Activated CD4-positive, alpha-beta T cell treated with anti-CD3 and anti-CD28 coated beads, Interleukin-2, amount 10 ng/mL, durations not matched to agents 7 days and 5 days (primary cell): Measurements from ENCODE around the gene ZFP1. TPM values are rescaled to one million over a fixed set of nuclear protein-coding genes. Genes with fewer than 3 reads are reported as not detected.
"Not testable (repeated sequence)": the region's sequence is repeated elsewhere in the genome, so short reads cannot be mapped to it uniquely, and the experiment has no call there.

Source experiments
- CTCF ChIA-PET: fragments of 350-600 bp; sonication (Branson Sonifier 250); formaldehyde crosslinking; loops from one replicate; lab custom pipeline; 2021; ENCODE audit warnings: antibody characterized with exemption; lab: Charles Lee
- POLR2A ChIA-PET: fragments of 350-600 bp; sonication (Branson Sonifier 250); formaldehyde crosslinking; loops from one replicate; lab custom pipeline; 2021; ENCODE audit warnings: antibody characterized with exemption; lab: Charles Lee
- DNase-seq: peaks from one replicate; pipeline ENCODE4 v3.0.0-alpha.2; 2020
- H3K27ac Mint-ChIP-seq: one replicate; pipeline ENCODE4 v1.8.0; 2021; ENCODE audit warnings: mild to moderate bottlenecking, moderate library complexity, mixed read lengths
- H3K27me3 Mint-ChIP-seq: one replicate; pipeline ENCODE4 v1.8.0; 2021; ENCODE audit warnings: mixed read lengths
- H3K36me3 Mint-ChIP-seq: one replicate; pipeline ENCODE4 v1.8.0; 2021; ENCODE audit warnings: low read depth, mixed read lengths
- H3K4me1 Mint-ChIP-seq: one replicate; pipeline ENCODE4 v1.8.0; 2021; ENCODE audit warnings: mixed read lengths
- H3K4me3 Mint-ChIP-seq: one replicate; pipeline ENCODE4 v1.8.0; 2021; ENCODE audit warnings: mild to moderate bottlenecking, moderate library complexity, mixed read lengths
- H3K9me3 Mint-ChIP-seq: one replicate; pipeline ENCODE4 v1.8.0; 2021; ENCODE audit warnings: mixed read lengths
- total RNA-seq, 2 experiments: library from RNA; stranded (reverse); gene quantifications; one replicate each; pipeline ENCODE4 v1.2.3, GENCODE V29; 2021

The ZFP1 gene
- total RNA-seq, 2 experiments from 2014 or later, result 11.4 to 13.1 TPM

DNA sequence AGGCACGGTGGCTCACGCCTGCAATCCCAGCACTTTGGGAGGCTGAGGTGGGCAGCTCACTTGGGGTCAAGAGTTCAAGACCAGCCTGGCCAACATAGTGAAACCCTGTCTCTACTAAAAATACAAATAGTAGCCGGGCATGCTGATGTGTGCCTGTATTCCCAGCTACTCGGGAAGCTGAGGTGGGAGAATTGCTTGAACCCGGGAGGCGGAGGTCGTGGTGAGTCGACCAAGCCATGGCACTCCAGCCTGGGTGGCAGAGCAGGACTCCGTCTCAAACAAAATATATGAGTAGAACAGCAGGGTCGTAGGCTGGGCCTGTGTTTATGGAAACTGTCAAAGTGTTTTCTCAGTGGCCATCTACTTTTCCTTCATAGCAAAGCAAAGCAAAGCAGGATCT, 63.0 kb downstream of the ZFP1 start:
- H3K27ac Mint-ChIP-seq, H3K27me3 Mint-ChIP-seq, DNase-seq, H3K9me3 Mint-ChIP-seq, POLR2A ChIA-PET, H3K4me1 Mint-ChIP-seq, H3K36me3 Mint-ChIP-seq, H3K4me3 Mint-ChIP-seq: not testable (repeated sequence)
- CTCF ChIA-PET, result interaction anchor here (0.6 kb wide), 1 partner anchor 12 kb away, joined by 3 read pairs; no protein-coding TSS in a partner anchor

DNA sequence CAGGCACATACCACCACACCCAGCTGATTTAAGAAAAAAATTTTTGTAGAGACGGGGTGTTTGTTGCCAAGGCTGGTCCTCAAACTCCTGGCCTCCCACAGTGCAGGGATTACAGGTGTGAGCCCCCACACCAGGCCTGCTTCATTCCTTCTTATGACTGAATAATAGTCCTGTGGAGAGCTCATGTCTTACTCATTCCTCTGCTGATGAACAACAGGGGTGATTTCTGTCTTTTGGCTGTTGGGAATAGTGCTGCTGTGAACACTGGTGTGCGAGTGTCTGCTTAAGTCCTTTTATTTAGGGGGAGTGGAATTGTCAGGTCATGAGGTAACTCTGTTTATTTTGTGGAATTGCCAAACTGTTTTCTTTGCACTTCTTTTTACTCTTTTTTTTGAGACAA, 67.8 kb downstream of the ZFP1 start:
- CTCF ChIA-PET, result interaction anchor here (0.7 to 2.0 kb wide), 3 partner anchors 9 to 41 kb away, joined by 3 to 6 read pairs (median 3); partner anchors contain the start of gene CTRB2
- POLR2A ChIA-PET, result no interaction called here
- H3K9me3 Mint-ChIP-seq, result no peaks in the 10 kb centered on the region
- DNase-seq, result no peak
- no peaks in the 10 kb centered on the region for H3K36me3 Mint-ChIP-seq
- no peak overlapping the region for H3K27ac Mint-ChIP-seq
- no peak overlapping the region for H3K4me3 Mint-ChIP-seq
- H3K27me3 Mint-ChIP-seq, result no peaks in the 10 kb centered on the region
- peaks cover 20% of the 10 kb centered on the region for H3K4me1 Mint-ChIP-seq

DNA sequence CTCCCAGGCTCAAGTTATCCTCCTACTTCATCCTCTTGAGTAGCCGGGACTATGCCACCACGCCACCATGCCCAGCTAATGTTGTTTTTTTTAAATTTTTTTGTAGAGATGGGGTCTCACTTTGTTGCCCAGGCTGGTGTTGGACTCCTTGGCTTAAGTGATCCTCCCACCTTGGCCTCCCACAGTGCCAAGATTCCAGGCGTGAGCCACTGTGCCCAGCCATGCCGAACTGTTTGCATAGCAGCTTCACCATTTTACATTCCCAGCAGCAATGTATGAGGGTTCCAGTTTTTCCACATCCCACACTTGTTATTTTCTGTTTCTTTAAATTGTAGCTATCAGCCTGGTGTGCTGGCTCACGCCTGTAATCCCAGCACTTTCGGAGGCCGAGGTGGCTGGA, 68.3 kb downstream of the ZFP1 start:
- Mint-ChIP-seq H3K4me3 (no peak overlapping the region), H3K36me3 (no peaks in the 10 kb centered on the region), H3K9me3 (no peaks in the 10 kb centered on the region), H3K27ac (no peak overlapping the region), H3K27me3 (no peaks in the 10 kb centered on the region), H3K4me1 (peaks cover 20% of the 10 kb centered on the region)
- ChIA-PET CTCF (interaction anchor here (1.8 to 2.0 kb wide), 2 partner anchors 10 to 17 kb away, joined by 3 to 6 read pairs; partner anchors contain the start of gene CTRB2), POLR2A (no interaction called here)
- DNase-seq, result no peak

DNA sequence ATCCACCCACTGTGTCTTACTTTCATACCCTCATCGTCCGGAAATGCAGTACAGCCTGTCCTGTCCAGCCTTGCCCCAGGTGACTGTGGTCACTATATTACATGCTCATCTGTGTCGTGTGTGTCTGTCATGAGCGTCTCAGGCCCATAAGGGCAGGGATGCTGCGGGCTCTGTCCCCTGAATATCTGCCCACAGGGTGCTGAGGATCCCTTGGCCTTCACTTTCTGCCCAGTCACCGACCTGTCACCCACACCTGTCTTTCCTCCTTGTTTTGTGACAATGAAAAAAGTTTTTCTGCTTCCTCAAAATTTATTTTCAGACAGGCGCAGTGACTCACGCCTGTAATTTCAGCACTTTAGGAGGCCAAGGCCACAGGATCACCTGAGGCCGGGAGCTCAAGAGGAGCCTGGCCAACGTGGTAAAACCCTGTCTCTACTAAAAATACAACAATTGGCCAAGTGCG, 69.1 kb downstream of the ZFP1 start:
- Mint-ChIP-seq H3K36me3 (no peaks in the 10 kb centered on the region), H3K27me3 (no peaks in the 10 kb centered on the region), H3K4me1 (peaks cover 20% of the 10 kb centered on the region), H3K27ac (no peak overlapping the region), H3K9me3 (no peaks in the 10 kb centered on the region), H3K4me3 (no peak overlapping the region)
- no peak for DNase-seq
- ChIA-PET CTCF (interaction anchor here (1.8 kb wide), 1 partner anchor 11 kb away, joined by 3 read pairs; the partner anchor contains the start of gene CTRB2), POLR2A (no interaction called here)

DNA sequence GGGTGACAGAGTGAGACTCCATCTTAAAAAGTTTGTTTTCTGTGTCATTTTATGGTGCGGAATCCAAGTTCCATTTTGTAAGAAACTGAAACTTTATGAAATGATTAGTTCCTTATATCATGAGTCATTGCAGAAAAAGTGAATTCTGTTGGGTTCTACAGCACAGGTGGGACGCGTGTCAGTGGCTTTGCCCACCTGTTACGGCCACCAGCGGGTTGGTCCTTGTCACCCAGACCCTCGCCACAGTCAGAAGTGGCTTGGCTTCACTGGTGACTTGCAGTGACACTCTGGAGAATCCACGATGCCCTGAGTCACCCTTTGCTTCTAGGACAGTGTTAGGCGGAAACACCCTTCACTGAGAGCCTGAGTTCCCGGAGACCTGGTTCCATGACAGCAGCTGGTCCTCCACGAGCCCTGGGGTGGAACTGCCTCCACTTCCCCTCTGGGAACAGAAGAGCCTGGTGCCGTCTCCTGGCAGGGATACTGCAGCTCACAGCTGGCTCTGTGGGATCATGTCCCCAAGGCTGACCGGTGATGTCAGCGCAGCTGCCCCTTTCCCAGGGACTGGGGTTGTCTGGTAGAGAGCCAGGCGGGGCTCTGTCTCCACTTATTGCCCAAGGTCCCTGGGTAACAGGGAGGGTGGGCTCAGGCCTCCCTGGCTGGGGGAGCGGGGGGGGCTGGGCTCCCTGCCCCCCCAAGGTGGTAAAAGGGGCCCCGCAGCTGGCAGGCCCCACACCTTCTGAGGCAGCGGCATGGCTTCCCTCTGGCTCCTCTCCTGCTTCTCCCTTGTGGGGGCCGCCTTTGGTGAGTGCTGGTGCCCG, 70.1 kb downstream of the ZFP1 start, which contains the start of gene CTRB1:
Gene CTRB1, plus strand, starts transcription at position 733 of the 821 bp plus-strand sequence. Its CDS starts 20 bp downstream, at position 753.
- H3K36me3 Mint-ChIP-seq, result no peaks in the 10 kb centered on the region
- no peaks in the 10 kb centered on the region for H3K9me3 Mint-ChIP-seq
- H3K27ac Mint-ChIP-seq, result peak within 1 kb of the TSS; percentile 96
- H3K27me3 Mint-ChIP-seq, result no peaks in the 10 kb centered on the region
- peak within 1 kb of the TSS; percentile 74 for H3K4me3 Mint-ChIP-seq
- H3K4me1 Mint-ChIP-seq, result peaks cover 20% of the 10 kb centered on the region
- POLR2A ChIA-PET, result no interaction called here
- CTCF ChIA-PET, result interaction anchor here (1.2 kb wide), 1 partner anchor 22 kb away, joined by 3 read pairs; no protein-coding TSS in a partner anchor
- DNase-seq, result no peak

DNA sequence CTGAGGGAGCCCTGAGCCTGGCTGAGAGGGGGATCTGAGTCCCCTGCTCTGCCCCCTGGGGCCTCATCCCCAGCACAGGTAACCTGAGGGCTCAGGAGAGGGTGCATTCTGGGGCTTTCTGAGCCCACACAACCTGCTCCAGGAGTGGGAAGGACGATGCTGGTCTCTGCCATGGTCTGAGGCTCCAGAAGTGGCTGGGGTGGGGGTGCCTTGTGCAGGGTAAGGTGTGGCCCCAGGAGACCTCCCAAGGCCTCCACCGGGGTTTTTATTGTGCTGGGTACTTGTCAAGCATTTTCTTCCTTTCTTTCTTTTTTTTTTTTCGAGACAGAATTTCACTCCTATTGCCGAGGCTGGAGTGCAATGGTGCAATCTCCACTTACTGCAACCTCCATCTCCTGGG, 70.8 kb downstream of the ZFP1 start:
- H3K4me3 Mint-ChIP-seq, result no peak overlapping the region
- ChIA-PET CTCF (interaction anchor here (0.7 to 2.3 kb wide), 5 partner anchors 15 to 78 kb away, joined by 3 to 9 read pairs (median 4); no protein-coding TSS in a partner anchor), POLR2A (interaction anchor here (1.2 kb wide), 1 partner anchor 518 kb away, joined by 3 read pairs; the partner anchor contains the start of gene MLKL)
- peaks cover 20% of the 10 kb centered on the region for H3K4me1 Mint-ChIP-seq
- DNase-seq, result no peak
- H3K27ac Mint-ChIP-seq, result peak overlapping the region; percentile 96
- no peaks in the 10 kb centered on the region for H3K9me3 Mint-ChIP-seq
- H3K27me3 Mint-ChIP-seq, result no peaks in the 10 kb centered on the region
- no peaks in the 10 kb centered on the region for H3K36me3 Mint-ChIP-seq

DNA sequence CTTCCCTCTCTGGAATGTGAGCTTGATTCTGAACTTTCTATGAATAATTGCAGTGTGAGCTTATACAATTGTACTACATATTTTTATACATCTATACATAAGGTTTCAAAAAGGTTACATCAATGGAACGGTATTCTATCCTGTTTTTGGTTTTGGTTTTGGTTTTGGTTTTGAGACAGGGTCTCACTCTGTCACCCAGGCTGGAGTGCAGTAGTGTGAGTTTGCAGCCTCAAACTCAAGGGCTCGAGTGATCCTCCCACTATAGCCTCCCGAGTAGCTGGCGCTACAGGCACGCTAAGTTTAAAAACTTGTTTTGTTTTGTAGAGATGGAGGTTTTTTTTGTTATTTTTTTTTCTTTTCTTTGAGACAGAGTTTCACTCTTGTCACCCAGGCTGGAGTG, 71.5 kb downstream of the ZFP1 start:
- peak overlapping the region; percentile 74 for H3K4me3 Mint-ChIP-seq
- peak; percentile 57 for DNase-seq
- H3K9me3 Mint-ChIP-seq, result no peaks in the 10 kb centered on the region
- H3K27ac Mint-ChIP-seq, result peak overlapping the region; percentile 96
- H3K27me3 Mint-ChIP-seq, result no peaks in the 10 kb centered on the region
- POLR2A ChIA-PET, result interaction anchor here (1.2 kb wide), 1 partner anchor 519 kb away, joined by 3 read pairs; the partner anchor contains the start of gene MLKL
- no peaks in the 10 kb centered on the region for H3K36me3 Mint-ChIP-seq
- H3K4me1 Mint-ChIP-seq, result peaks cover 20% of the 10 kb centered on the region
- CTCF ChIA-PET, result interaction anchor here (0.7 to 2.3 kb wide), 5 partner anchors 9 to 77 kb away, joined by 3 to 9 read pairs (median 4); no protein-coding TSS in a partner anchor

Other genes with a start within 250 kb of the ZFP1 start
- gene WDR59, start 163.4 kb upstream of the ZFP1 start, total RNA-seq, result 10 to 100 TPM; 65.8 TPM
- gene ZNRF1, start 149.5 kb upstream of the ZFP1 start, total RNA-seq, result 10 to 100 TPM; 16.1 to 16.3 TPM
- under 1 TPM in 1 of 2 experiments, not detected in 1; 0.20 TPM for gene LDHD, start 31.7 kb upstream of the ZFP1 start, total RNA-seq
- not detected for gene CTRB2, start 58.6 kb downstream of the ZFP1 start, total RNA-seq
- gene CTRB1, start 70.5 kb downstream of the ZFP1 start, total RNA-seq, result not detected
- gene BCAR1, start 103.1 kb downstream of the ZFP1 start, total RNA-seq, result under 1 TPM in 1 of 2 experiments, not detected in 1; 0.04 TPM